ENCODE data around the gene BMAL2.

The BMAL2 gene

GRCh38 chr12:27291862-27292261, 40.8 kb upstream of the BMAL2 start:
- Histone ChIP-seq H3K4me1 (peaks cover 20% of the 10 kb centered on the region), H3K4me3 (ENCODE audit: low read depth, low read length) (no peak overlapping the region), H3K27me3 (no peaks in the 10 kb centered on the region), H3K9me3 (no peaks in the 10 kb centered on the region), H3K36me3 (no peaks in the 10 kb centered on the region)
- TF ChIP-seq CTCF (IDR thresholded peaks at IDR 0.05; ENCODE audit: low read depth, low read length) = no peak
- DNase-seq = no peak

- Histone ChIP-seq H3K36me3 (peaks cover 2% of the 10 kb centered on the region; the same call in 1 of the 2 replicates), H3K27me3 (no peaks in the 10 kb centered on the region), H3K9me3 (no peaks in the 10 kb centered on the region), H3K4me1 (peaks cover 20% of the 10 kb centered on the region), H3K4me3 (ENCODE audit: low read depth, low read length) (no peak overlapping the region)
- TF ChIP-seq CTCF (IDR thresholded peaks at IDR 0.05; ENCODE audit: low read depth, low read length) = no peak
- no peak for DNase-seq
Measured at GRCh38 chr12:27292718-27293117, 39.9 kb upstream of the BMAL2 start.

GRCh38 chr12:27293463-27293862, 39.2 kb upstream of the BMAL2 start:
- peaks cover 8% of the 10 kb centered on the region; the same call in 1 of the 2 replicates for H3K36me3 ChIP-seq
- peaks cover 20% of the 10 kb centered on the region for H3K4me1 ChIP-seq
- H3K9me3 ChIP-seq = no peaks in the 10 kb centered on the region
- no peak for TF ChIP-seq CTCF (IDR thresholded peaks at IDR 0.05; ENCODE audit: low read depth, low read length)
- H3K4me3 ChIP-seq (ENCODE audit: low read depth, low read length) = no peak overlapping the region
- H3K27me3 ChIP-seq = no peaks in the 10 kb centered on the region
- no peak for DNase-seq

- no peak for TF ChIP-seq CTCF (IDR thresholded peaks at IDR 0.05; ENCODE audit: low read depth, low read length)
- H3K4me3 ChIP-seq (ENCODE audit: low read depth, low read length) = no peak overlapping the region
- DNase-seq = no peak
- peaks cover 16% of the 10 kb centered on the region; the same call in 1 of the 2 replicates for H3K36me3 ChIP-seq
- no peaks in the 10 kb centered on the region for H3K9me3 ChIP-seq
- no peaks in the 10 kb centered on the region for H3K27me3 ChIP-seq
- peaks cover 1% of the 10 kb centered on the region; the same call in 1 of the 2 replicates for H3K4me1 ChIP-seq
Measured at GRCh38 chr12:27296674-27297073, 36.0 kb upstream of the BMAL2 start.

- DNase-seq = no peak
Measured at GRCh38 chr12:27297566-27297965, 35.1 kb upstream of the BMAL2 start.

GRCh38 chr12:27299102-27299501, 33.5 kb upstream of the BMAL2 start:
- Histone ChIP-seq H3K27me3 (no peaks in the 10 kb centered on the region), H3K4me1 (no peaks in the 10 kb centered on the region), H3K4me3 (ENCODE audit: low read depth, low read length) (no peak overlapping the region), H3K36me3 (peaks cover 16% of the 10 kb centered on the region; the same call in 1 of the 2 replicates), H3K9me3 (no peaks in the 10 kb centered on the region)
- no peak for DNase-seq
- no peak for TF ChIP-seq CTCF (IDR thresholded peaks at IDR 0.05; ENCODE audit: low read depth, low read length)

More at GRCh38 chr12:27297566-27297965, 35.1 kb upstream of the BMAL2 start:
- no peaks in the 10 kb centered on the region for H3K4me1 ChIP-seq
- H3K4me3 ChIP-seq (ENCODE audit: low read depth, low read length) = no peak overlapping the region
- no peaks in the 10 kb centered on the region for H3K27me3 ChIP-seq
- H3K9me3 ChIP-seq = no peaks in the 10 kb centered on the region
- peaks cover 16% of the 10 kb centered on the region; the same call in 1 of the 2 replicates for H3K36me3 ChIP-seq
- no peak for TF ChIP-seq CTCF (IDR thresholded peaks at IDR 0.05; ENCODE audit: low read depth, low read length)

Data from BE2C (cell line).